Pancreas (tissue), 10 donors: ENCODE data around the gene SMR3B. TPM values are rescaled to one million over a fixed set of nuclear protein-coding genes. Genes with fewer than 3 reads are reported as not detected.

Source experiments
- ATAC-seq, 4 donors: fragments of 200-7000 bp; cut with Tn5 transposase; one replicate each; pipeline versions ENCODE4 v1.8.0 to v1.9.1; 2020; ENCODE audit warnings: mild to moderate bottlenecking in 4 of 4, moderate library complexity in 4 of 4
- DNase-seq, 6 donors: peaks; one replicate each; pipeline ENCODE4 v3.0.0-alpha.2; 2020
- FAIRE-seq: peaks from 2 replicates; lab custom pipeline; 2012; peaks lifted over from hg19 to GRCh38; lab: Jason Lieb, UNC
- H3K27ac ChIP-seq, 4 donors: fragments of 200-600 bp; sonication (generic); 1 replicate in 3 of 4; 2 replicates in 1 of 4; pipeline versions ENCODE4 v1.5.0 to v1.8.0; 2020
- H3K27me3 ChIP-seq, 4 donors: fragments of 200-600 bp; one replicate each; pipeline ENCODE4 v1.8.0; 2021
- H3K36me3 ChIP-seq, 3 donors: fragments of 200-600 bp; sonication (generic) in 1 of 3; one replicate each; pipeline versions ENCODE4 v1.5.0 to v1.8.0; 2020 to 2021
- H3K4me1 ChIP-seq, 3 donors: fragments of 200-600 bp; one replicate each; pipeline ENCODE4 v1.8.0; 2021
- H3K4me3 ChIP-seq, 4 donors: fragments of 200-600 bp; sonication (generic) in 2 of 4; one replicate each; pipeline versions ENCODE4 v1.5.0 to v1.8.0; 2020 to 2021
- H3K9me3 ChIP-seq, 4 donors: fragments of 200-600 bp; one replicate each; pipeline ENCODE4 v1.8.0; 2021
- CTCF ChIP-seq, 4 donors: fragments of 200-600 bp; sonication (generic) in 3 of 4; IDR thresholded peaks; one replicate each; pipeline versions ENCODE4 v1.5.0 to v1.8.0; 2021; ENCODE audit warnings: antibody characterized with exemption in 4 of 4
- WGBS, 2 donors: extraction: QIAGEN DNeasy Blood & Tissue Kit; methylation state at CpG; one replicate each; pipeline ENCODE4 v1.1.7; 2013; 5-methylcytosine and 5-hydroxymethylcytosine counted together
- intact Hi-C, 3 donors: fragments of 100-400 bp; cut with DNase I; formaldehyde crosslinking; loops; one replicate each; pipeline versions ENCODE4 v1.11.1 to v1.14.2; 2022
- polyA plus RNA-seq, 2 donors: library from polyadenylated mRNA; stranded (reverse); fragments of 200-250 nt; gene quantifications; one replicate each; pipeline ENCODE4 v1.2.3, GENCODE V29; 2013
- total RNA-seq, 6 donors: library from RNA; stranded (reverse); fragmentation: NEBNext Ultra II Directional in 4 of 6; extraction: Animal tissue kit (Norgen Biotek cat#: 25700) in 4 of 6; gene quantifications; one replicate each; pipeline versions ENCODE4 v1.2.1 to v1.2.4, GENCODE V29; 2021 to 2023
- donor health status: healthy with polysubstance abuse.
- donor health status: DM: no; HTN: no; CAD: no; lungs with moderate emphysema.
- donor health status: DM: no; HTN: no; CAD: no.
- donor health status: control.
- donor health status: control.
- donor health status: Bipolar disorder and iron deficiency.
- donor health status: DM: yes; HTN: yes; CAD: no.
- donor health status: DM: no; HTN: no; CAD: no.
- donor health status: DM: no; HTN: no; CAD: no.
- donor health status: DM: yes; HTN: yes; CAD: no.

Gene SMR3B
- total and polyA plus RNA-seq, 8 donors: not detected

DNA sequence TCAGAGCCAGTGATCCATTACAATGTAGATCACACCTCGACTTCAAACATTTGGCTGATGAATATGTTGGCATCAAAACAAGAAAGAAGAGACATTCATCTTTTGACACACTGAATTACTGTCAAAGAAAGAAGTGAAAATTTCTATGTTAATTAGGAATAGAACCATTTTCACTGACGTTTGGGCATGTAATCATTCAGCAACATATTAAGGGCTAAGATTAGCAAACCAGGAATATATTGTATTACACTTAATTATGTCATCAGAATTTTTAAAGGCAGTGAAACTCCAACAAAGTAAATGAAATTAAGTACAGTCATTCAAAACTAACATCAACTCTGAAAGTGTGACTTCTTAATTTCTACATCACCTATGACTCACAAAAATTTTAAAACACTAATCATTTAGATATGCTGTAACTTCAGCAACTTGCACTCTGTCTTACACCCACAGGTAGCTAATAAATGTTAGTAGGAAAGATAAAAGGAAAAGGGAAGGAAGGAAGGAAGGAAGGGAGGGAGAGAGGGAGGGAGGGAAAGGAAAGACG is 23.7 kb upstream of the SMR3B start:
- 40 to 57% methylated on average over 3 of the region's 3 CpGs for WGBS, 2 donors
- no peaks in the 10 kb centered on the region for H3K9me3 ChIP-seq
- no peak overlapping the region for H3K27ac ChIP-seq
- ATAC-seq: no peak
- DNase-seq: no peak
- intact Hi-C loops: no loop called here
- no peak for TF ChIP-seq CTCF (IDR thresholded peaks at IDR 0.05)
- H3K4me3 ChIP-seq: no peak overlapping the region
- H3K27me3 ChIP-seq: no peaks in the 10 kb centered on the region
- no peak for FAIRE-seq
- H3K36me3 ChIP-seq: no peaks in the 10 kb centered on the region
- H3K4me1 ChIP-seq: no peaks in the 10 kb centered on the region

- Histone ChIP-seq H3K9me3 (no peaks in the 10 kb centered on the region), H3K4me3 (no peak within 1 kb of the TSS), H3K4me1 (no peaks in the 10 kb centered on the region), H3K27me3 (no peaks in the 10 kb centered on the region), H3K27ac (no peak within 1 kb of the TSS), H3K36me3 (no peaks in the 10 kb centered on the region)
- no peak for DNase-seq
- TF ChIP-seq CTCF (IDR thresholded peaks at IDR 0.05): no peak
- WGBS, 2 donors: 67 to 77% methylated on average over 3 of the region's 3 CpGs
- no peak for ATAC-seq
- intact Hi-C loops: no loop called here
- FAIRE-seq: no peak
These were observed 22.5 kb upstream of the SMR3B start, which contains the start of gene SMR3A for GRCh38 chr4:70360460-70360859. Gene SMR3A (plus strand): TSS chr4:70360760. CDS start chr4:70362116, 1,356 bp downstream.

GRCh38 chr4:70364002-70364401 is 18.9 kb upstream of the SMR3B start:
- FAIRE-seq: no peak

DNA sequence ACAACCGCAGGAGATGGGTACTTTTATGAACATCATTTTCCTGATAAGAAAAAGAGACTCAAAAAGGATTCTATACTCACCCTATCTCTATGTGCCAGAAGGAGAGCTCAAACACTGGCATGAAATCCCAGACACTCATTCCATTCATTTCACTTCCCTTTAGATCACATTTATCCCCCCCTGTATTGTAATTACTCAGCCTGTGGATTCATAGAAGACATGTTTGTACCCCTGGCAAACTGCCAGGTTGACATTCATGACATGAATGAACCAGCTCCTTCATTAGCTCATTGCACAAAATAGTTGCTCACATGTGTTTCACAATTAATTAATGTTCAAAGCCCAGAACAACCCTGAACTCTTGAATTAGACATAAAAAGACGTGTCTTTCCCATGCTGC is 17.5 kb upstream of the SMR3B start:
- Histone ChIP-seq H3K9me3 (no peaks in the 10 kb centered on the region), H3K4me1 (no peaks in the 10 kb centered on the region), H3K4me3 (no peak overlapping the region), H3K36me3 (no peaks in the 10 kb centered on the region), H3K27ac (no peak overlapping the region), H3K27me3 (no peaks in the 10 kb centered on the region)
- FAIRE-seq (no peak), ATAC-seq (no peak), DNase-seq (no peak)
- no peak for TF ChIP-seq CTCF (IDR thresholded peaks at IDR 0.05)
- intact Hi-C loops: no loop called here
- WGBS, 2 donors: 19 to 30% methylated on average over 2 of the region's 2 CpGs

More at GRCh38 chr4:70364002-70364401, 18.9 kb upstream of the SMR3B start:
- Histone ChIP-seq H3K36me3 (no peaks in the 10 kb centered on the region), H3K27ac (no peak overlapping the region), H3K27me3 (no peaks in the 10 kb centered on the region), H3K4me1 (no peaks in the 10 kb centered on the region), H3K9me3 (no peaks in the 10 kb centered on the region), H3K4me3 (no peak overlapping the region)
- intact Hi-C loops: no loop called here
- DNase-seq: no peak
- 79 to 86% methylated on average over 5 of the region's 5 CpGs for WGBS, 2 donors
- no peak for TF ChIP-seq CTCF (IDR thresholded peaks at IDR 0.05)
- ATAC-seq: no peak

GRCh38 chr4:70367813-70368212 is 15.1 kb upstream of the SMR3B start:
- Histone ChIP-seq H3K36me3 (no peaks in the 10 kb centered on the region), H3K9me3 (no peaks in the 10 kb centered on the region), H3K4me1 (no peaks in the 10 kb centered on the region), H3K27me3 (no peaks in the 10 kb centered on the region), H3K27ac (no peak overlapping the region), H3K4me3 (no peak overlapping the region)
- no peak for FAIRE-seq
- 97 to 100% methylated on average over 1 of the region's 1 CpG for WGBS, 2 donors
- intact Hi-C loops: no loop called here
- no peak for TF ChIP-seq CTCF (IDR thresholded peaks at IDR 0.05)
- DNase-seq: no peak
- no peak for ATAC-seq
